Caco-2 (cell line): ENCODE results near the gene TOM1L1. TPM values are rescaled to one million over a fixed set of nuclear protein-coding genes. Genes with fewer than 3 reads are reported as not detected.

Source experiments
- BruUV-seq: library from RNA; stranded (reverse); fragments of 400-500 nt; replicated peaks from 2 replicates; lab custom pipeline; 2021; lab: Mats Ljungman, UMichigan
- CTCF ChIA-PET: fragments of 300-600 bp; sonication (Branson Sonifier 250); formaldehyde crosslinking; loops from one replicate; lab custom pipeline; 2022; ENCODE audit warnings: antibody characterized with exemption; lab: Charles Lee
- POLR2A ChIA-PET: fragments of 300-600 bp; sonication (Branson Sonifier 250); formaldehyde crosslinking; loops from one replicate; lab custom pipeline; 2022; ENCODE audit warnings: antibody characterized with exemption; lab: Charles Lee
- DNase-seq, 2 experiments: peaks; one replicate each; pipeline versions ENCODE4 v3.0.0 to v3.0.0-alpha.2; 2020 to 2022
- H3K27me3 ChIP-seq: replicated peaks from 2 replicates; pipeline ENCODE4 v1.6.0; 2011; ENCODE audit warnings: low read length; ENCODE audit not compliant: control insufficient read depth, insufficient read depth
- H3K36me3 ChIP-seq: 2 replicates; pipeline ENCODE4 v1.5.1; 2011; ENCODE audit warnings: low read length; ENCODE audit not compliant: control insufficient read depth, insufficient read depth
- H3K4me1 ChIP-seq: fragments of 250-450 bp; sonication (Bioruptor Pico); 2 replicates; pipeline ENCODE4 v1.5.1; 2020; ENCODE audit warnings: mild to moderate bottlenecking
- H3K4me3 ChIP-seq: 2 replicates; pipeline ENCODE4 v1.5.1; 2011; ENCODE audit warnings: low read depth, mild to moderate bottlenecking, control low read depth, low read length
- H3K9me3 ChIP-seq: fragments of 250-450 bp; sonication (Bioruptor Pico); 2 replicates; pipeline ENCODE4 v1.5.1; 2020; ENCODE audit warnings: mild to moderate bottlenecking, moderate library complexity
- H3K27ac Mint-ChIP-seq: one replicate; pipeline ENCODE4 v1.8.0; 2022; ENCODE audit warnings: mixed read lengths; ENCODE audit not compliant: unreplicated experiment
- H3K27me3 Mint-ChIP-seq: one replicate; pipeline ENCODE4 v1.8.0; 2022; ENCODE audit warnings: mixed read lengths; ENCODE audit not compliant: insufficient read depth, unreplicated experiment
- H3K36me3 Mint-ChIP-seq: one replicate; pipeline ENCODE4 v1.8.0; 2022; ENCODE audit warnings: mild to moderate bottlenecking, mixed read lengths; ENCODE audit not compliant: insufficient read depth, unreplicated experiment
- H3K4me1 Mint-ChIP-seq: one replicate; pipeline ENCODE4 v1.8.0; 2022; ENCODE audit warnings: low read depth, mixed read lengths; ENCODE audit not compliant: unreplicated experiment
- H3K4me3 Mint-ChIP-seq: one replicate; pipeline ENCODE4 v1.8.0; 2022; ENCODE audit warnings: mild to moderate bottlenecking, moderate library complexity, mixed read lengths; ENCODE audit not compliant: unreplicated experiment
- H3K9me3 Mint-ChIP-seq: one replicate; pipeline ENCODE4 v1.8.0; 2022; ENCODE audit warnings: mixed read lengths; ENCODE audit not compliant: unreplicated experiment
- CTCF ChIP-seq, 2 experiments: fragments of 200-600 bp in 1 of 2; IDR thresholded peaks; 1 replicate in 1 of 2; 2 replicates in 1 of 2; pipeline versions ENCODE4 v1.5.1 to v1.8.0; 2011 to 2022; ENCODE audit warnings: antibody characterized with exemption in 1 of 2, control low read depth in 1 of 2, inconsistent platforms in 1 of 2, low read depth in 1 of 2, low read length in 1 of 2, mild to moderate bottlenecking in 1 of 2, moderate library complexity in 1 of 2; ENCODE audit not compliant: insufficient read depth in 1 of 2, severe bottlenecking in 1 of 2, unreplicated experiment in 1 of 2
- intact Hi-C: fragments of 100-400 bp; cut with micrococcal nuclease; formaldehyde crosslinking; loops from one replicate; pipeline ENCODE4 v1.10.0; 2022; ENCODE audit not compliant: unreplicated experiment
- total RNA-seq: library from RNA; stranded (reverse); gene quantifications from 2 replicates; pipeline ENCODE4 v1.2.3, GENCODE V29; 2022

Gene TOM1L1
- total RNA-seq, 1 experiment from 2014 or later = 48.7 TPM

DNA sequence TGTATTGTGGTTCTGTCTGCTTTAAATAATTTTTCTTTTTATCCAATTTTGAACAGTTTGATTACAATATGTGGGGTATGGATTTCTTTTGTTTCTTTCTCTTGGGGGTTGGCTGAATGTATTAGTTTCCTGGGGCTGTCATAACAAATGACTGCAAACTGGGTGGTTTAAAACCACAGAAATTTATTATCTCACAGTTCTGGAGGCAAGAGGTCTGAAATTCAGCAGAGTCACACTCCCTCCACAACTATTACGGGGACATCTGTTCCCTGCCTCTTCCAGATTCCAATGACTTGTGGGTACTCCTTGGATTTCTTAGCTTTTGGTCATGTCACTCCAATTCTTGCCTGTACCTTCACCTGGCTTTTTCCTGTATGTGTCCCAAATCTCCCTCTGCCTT lies 44.1 kb downstream of the TOM1L1 start:
- no peak for TF ChIP-seq CTCF (IDR thresholded peaks at IDR 0.05; ENCODE audit: insufficient read depth in 1 of 2, low read depth in 1 of 2, low read length in 1 of 2, severe bottlenecking in 1 of 2, unreplicated experiment in 1 of 2)
- DNase-seq = no peak
- Histone ChIP-seq H3K4me3 (no peak overlapping the region), H3K4me1 (no peaks in the 10 kb centered on the region), H3K36me3 (peaks cover 1% of the 10 kb centered on the region; the same call in 1 of the 2 replicates), H3K9me3 (no peaks in the 10 kb centered on the region), H3K27me3 (no peaks in the 10 kb centered on the region)
- no peak overlapping the region for H3K27ac Mint-ChIP-seq
- peaks cover 11% of the 10 kb centered on the region for H3K4me1 Mint-ChIP-seq
- POLR2A ChIA-PET = no interaction called here
- CTCF ChIA-PET = no interaction called here
- peaks cover 7% of the 10 kb centered on the region for H3K36me3 Mint-ChIP-seq
- BruUV-seq = no TSS peak
- no peaks in the 10 kb centered on the region for H3K9me3 Mint-ChIP-seq
- intact Hi-C loops = no loop called here
- no peak overlapping the region for H3K4me3 Mint-ChIP-seq
- no peaks in the 10 kb centered on the region for H3K27me3 Mint-ChIP-seq

- Histone ChIP-seq H3K9me3 (no peaks in the 10 kb centered on the region), H3K36me3 (peaks cover 1% of the 10 kb centered on the region; the same call in 1 of the 2 replicates), H3K27me3 (no peaks in the 10 kb centered on the region), H3K4me1 (no peaks in the 10 kb centered on the region), H3K4me3 (no peak overlapping the region)
- TF ChIP-seq CTCF (IDR thresholded peaks at IDR 0.05; ENCODE audit: insufficient read depth in 1 of 2, low read depth in 1 of 2, low read length in 1 of 2, severe bottlenecking in 1 of 2, unreplicated experiment in 1 of 2) = no peak
- H3K9me3 Mint-ChIP-seq = no peaks in the 10 kb centered on the region
- intact Hi-C loops = no loop called here
- H3K4me3 Mint-ChIP-seq = no peak overlapping the region
- peaks cover 11% of the 10 kb centered on the region for H3K4me1 Mint-ChIP-seq
- no peaks in the 10 kb centered on the region for H3K27me3 Mint-ChIP-seq
- BruUV-seq = no TSS peak
- H3K36me3 Mint-ChIP-seq = peaks cover 7% of the 10 kb centered on the region
- POLR2A ChIA-PET = no interaction called here
- H3K27ac Mint-ChIP-seq = no peak overlapping the region
- no peak for DNase-seq
- CTCF ChIA-PET = no interaction called here
Measured at GRCh38 chr17:54945231-54945630, 44.6 kb downstream of the TOM1L1 start.

- no TSS peak for BruUV-seq
- peaks cover 1% of the 10 kb centered on the region; the same call in 1 of the 2 replicates for H3K36me3 ChIP-seq
- POLR2A ChIA-PET = no interaction called here
- no peaks in the 10 kb centered on the region for H3K27me3 ChIP-seq
- no peaks in the 10 kb centered on the region for H3K9me3 Mint-ChIP-seq
- H3K4me3 Mint-ChIP-seq = no peak overlapping the region
- no peak for TF ChIP-seq CTCF (IDR thresholded peaks at IDR 0.05; ENCODE audit: insufficient read depth in 1 of 2, low read depth in 1 of 2, low read length in 1 of 2, severe bottlenecking in 1 of 2, unreplicated experiment in 1 of 2)
- H3K9me3 ChIP-seq = no peaks in the 10 kb centered on the region
- H3K4me3 ChIP-seq = no peak overlapping the region
- peaks cover 7% of the 10 kb centered on the region for H3K36me3 Mint-ChIP-seq
- no peaks in the 10 kb centered on the region for H3K27me3 Mint-ChIP-seq
- H3K4me1 Mint-ChIP-seq = peaks cover 11% of the 10 kb centered on the region
- H3K27ac Mint-ChIP-seq = no peak overlapping the region
- no peak for DNase-seq
- no peaks in the 10 kb centered on the region for H3K4me1 ChIP-seq
- intact Hi-C loops = no loop called here
- CTCF ChIA-PET = no interaction called here
Measured at GRCh38 chr17:54945671-54946070, 45.0 kb downstream of the TOM1L1 start.
